ENCODE data around the gene MXD3. TPM values are rescaled to one million over a fixed set of nuclear protein-coding genes. Genes with fewer than 3 reads are reported as not detected.
A peak's percentile ranks its signal among the peaks of the same experiment; 100 is the strongest.

MXD3 gene
- total RNA-seq, 1 experiment from 2014 or later, result 36.3 TPM

DNA sequence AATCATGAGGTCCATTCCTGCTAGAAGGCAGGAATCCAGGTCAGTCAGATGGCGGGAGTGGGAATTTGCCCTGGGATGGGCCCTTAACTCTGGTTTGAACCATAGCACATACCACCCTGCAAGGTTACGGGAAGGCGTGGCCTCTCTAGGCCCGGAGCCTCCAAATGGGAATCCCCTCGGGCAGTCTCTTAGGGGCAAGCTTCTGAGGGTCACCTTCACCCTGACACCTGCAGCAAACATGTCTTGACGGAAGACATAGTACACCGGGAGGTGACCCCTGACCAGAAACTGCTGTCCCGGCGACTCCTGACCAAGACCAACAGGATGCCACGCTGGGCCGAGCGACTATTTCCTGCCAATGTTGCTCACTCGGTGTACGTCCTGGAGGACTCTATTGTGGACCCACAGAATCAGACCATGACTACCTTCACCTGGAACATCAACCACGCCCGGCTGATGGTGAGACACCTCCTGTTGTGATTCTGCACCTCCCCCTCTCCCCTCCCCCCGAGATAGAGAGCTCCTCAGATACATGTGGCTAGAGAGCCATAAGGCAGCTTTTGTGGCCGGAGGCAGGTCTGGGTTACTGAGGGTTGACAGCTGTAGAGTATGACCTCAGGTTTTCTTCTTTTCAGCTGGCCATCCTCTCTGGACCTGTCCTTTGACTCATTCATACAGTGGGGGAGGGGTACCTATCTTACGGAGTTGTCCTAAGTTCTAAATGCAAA is 7.1 kb downstream of the MXD3 start:
- CTCF ChIA-PET, result no interaction called here
- Mint-ChIP-seq H3K27me3 (ENCODE audit: unreplicated experiment) (no peaks in the 10 kb centered on the region), H3K36me3 (ENCODE audit: insufficient read depth, unreplicated experiment) (peaks cover 85% of the 10 kb centered on the region), H3K27ac (ENCODE audit: unreplicated experiment) (peak overlapping the region; percentile 89), H3K4me3 (ENCODE audit: low read depth, unreplicated experiment) (peak overlapping the region; percentile 94), H3K4me1 (ENCODE audit: low read depth, unreplicated experiment) (peaks cover 66% of the 10 kb centered on the region), H3K9me3 (ENCODE audit: low read depth, unreplicated experiment) (no peaks in the 10 kb centered on the region)
- no peak for DNase-seq
- TF ChIP-seq, protein P1, sequence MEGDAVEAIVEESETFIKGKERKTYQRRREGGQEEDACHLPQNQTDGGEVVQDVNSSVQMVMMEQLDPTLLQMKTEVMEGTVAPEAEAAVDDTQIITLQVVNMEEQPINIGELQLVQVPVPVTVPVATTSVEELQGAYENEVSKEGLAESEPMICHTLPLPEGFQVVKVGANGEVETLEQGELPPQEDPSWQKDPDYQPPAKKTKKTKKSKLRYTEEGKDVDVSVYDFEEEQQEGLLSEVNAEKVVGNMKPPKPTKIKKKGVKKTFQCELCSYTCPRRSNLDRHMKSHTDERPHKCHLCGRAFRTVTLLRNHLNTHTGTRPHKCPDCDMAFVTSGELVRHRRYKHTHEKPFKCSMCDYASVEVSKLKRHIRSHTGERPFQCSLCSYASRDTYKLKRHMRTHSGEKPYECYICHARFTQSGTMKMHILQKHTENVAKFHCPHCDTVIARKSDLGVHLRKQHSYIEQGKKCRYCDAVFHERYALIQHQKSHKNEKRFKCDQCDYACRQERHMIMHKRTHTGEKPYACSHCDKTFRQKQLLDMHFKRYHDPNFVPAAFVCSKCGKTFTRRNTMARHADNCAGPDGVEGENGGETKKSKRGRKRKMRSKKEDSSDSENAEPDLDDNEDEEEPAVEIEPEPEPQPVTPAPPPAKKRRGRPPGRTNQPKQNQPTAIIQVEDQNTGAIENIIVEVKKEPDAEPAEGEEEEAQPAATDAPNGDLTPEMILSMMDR (IDR thresholded peaks at IDR 0.05; ENCODE audit: unreplicated experiment), result no peak
- no TSS peak for BruUV-seq (replicated peaks)
- intact Hi-C loops (cut with micrococcal nuclease; ENCODE audit: unreplicated experiment), result loop anchor here (5.0 kb wide), 1 partner anchor 192 kb away; no protein-coding TSS in a partner anchor

DNA sequence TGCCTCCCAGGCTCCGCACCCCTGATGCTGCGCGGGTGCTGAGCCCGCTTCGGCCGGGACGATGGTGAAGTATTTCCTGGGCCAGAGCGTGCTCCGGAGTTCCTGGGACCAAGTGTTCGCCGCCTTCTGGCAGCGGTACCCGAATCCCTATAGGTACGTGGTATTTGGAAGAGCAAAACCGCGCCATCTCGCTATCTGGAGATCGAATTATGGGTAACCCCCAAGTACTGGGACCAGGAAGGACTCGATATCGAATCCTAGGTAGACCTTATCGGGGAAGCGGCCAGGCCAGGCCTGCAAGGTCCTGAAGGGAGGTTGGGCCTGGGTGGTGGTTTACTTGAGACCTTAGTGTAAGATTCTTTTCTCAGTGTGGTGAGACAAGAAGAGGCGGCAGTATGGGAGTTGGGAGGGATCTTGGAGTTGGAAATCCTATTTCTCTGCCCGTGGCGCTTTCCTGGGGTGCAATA is 7.7 kb downstream of the MXD3 start:
- Mint-ChIP-seq H3K4me1 (ENCODE audit: low read depth, unreplicated experiment) (peaks cover 66% of the 10 kb centered on the region), H3K4me3 (ENCODE audit: low read depth, unreplicated experiment) (peak overlapping the region; percentile 94), H3K27ac (ENCODE audit: unreplicated experiment) (peak overlapping the region; percentile 89), H3K36me3 (ENCODE audit: insufficient read depth, unreplicated experiment) (peaks cover 79% of the 10 kb centered on the region), H3K9me3 (ENCODE audit: low read depth, unreplicated experiment) (no peaks in the 10 kb centered on the region), H3K27me3 (ENCODE audit: unreplicated experiment) (no peaks in the 10 kb centered on the region)
- TF ChIP-seq, protein P1 (IDR thresholded peaks at IDR 0.05; ENCODE audit: unreplicated experiment), result no peak
- intact Hi-C loops (cut with micrococcal nuclease; ENCODE audit: unreplicated experiment), result loop anchor here (5.0 kb wide), 1 partner anchor 192 kb away; no protein-coding TSS in a partner anchor
- TSS peak; percentile 77 for BruUV-seq (replicated peaks)
- CTCF ChIA-PET, result interaction anchor here (0.6 to 1.1 kb wide), 2 partner anchors 85 to 1581 kb away, joined by 3 to 7 read pairs; no protein-coding TSS in a partner anchor
- DNase-seq, result no peak

DNA sequence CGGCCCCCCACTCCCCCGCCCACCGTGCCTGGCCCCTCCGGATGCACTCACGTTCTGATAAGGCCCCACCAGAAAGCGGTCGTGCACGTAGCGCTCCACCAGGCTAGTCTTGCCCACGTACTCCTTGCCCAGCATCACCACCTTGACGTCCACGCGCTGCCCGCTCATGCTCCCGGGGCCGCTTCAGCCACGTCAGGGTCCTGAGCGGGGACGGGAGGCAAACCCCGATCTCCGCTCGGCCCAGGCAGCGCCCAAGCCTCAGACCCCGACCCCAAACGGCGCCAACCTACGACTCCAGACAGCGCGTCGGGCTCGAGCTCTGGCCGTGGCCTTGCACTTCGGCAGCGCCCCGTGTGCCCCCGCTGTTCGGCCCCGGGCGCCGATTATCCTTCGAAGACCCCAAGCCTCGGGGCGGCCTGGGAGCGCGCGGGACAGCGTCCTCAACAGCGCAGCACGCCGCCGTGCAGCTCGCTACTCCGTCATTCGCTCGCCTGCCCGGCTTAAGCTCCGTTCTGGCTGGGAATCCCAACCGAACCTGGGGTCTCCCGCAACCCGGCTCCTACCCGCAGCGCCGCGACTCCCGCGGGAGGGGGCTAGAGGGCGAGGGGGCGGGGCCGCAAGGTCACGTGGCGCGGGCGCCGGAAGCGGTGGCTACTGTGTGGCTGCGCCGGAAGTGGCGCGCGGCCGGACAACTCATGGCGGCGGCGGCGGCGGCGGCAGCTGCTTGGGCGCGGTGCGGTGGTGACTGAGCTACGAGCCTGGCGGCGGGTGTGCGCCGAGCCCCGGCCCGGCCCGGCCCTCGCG is 8.4 kb downstream of the MXD3 start, which contains the start of the genes PRELID1 and RAB24:
PRELID1 (plus strand) TSS at position 679 of the 804 bp plus-strand sequence. CDS start 187 bp downstream, outside the sequence.
RAB24 (minus strand) TSS at position 599 of the 804 bp plus-strand sequence; CDS start at position 168, 431 bp downstream.
- Mint-ChIP-seq H3K27ac (ENCODE audit: unreplicated experiment) (peak within 1 kb of the TSS; percentile 89), H3K27me3 (ENCODE audit: unreplicated experiment) (no peaks in the 10 kb centered on the region), H3K36me3 (ENCODE audit: insufficient read depth, unreplicated experiment) (peaks cover 73% of the 10 kb centered on the region), H3K9me3 (ENCODE audit: low read depth, unreplicated experiment) (no peaks in the 10 kb centered on the region), H3K4me3 (ENCODE audit: low read depth, unreplicated experiment) (peak within 1 kb of the TSS; percentile 94), H3K4me1 (ENCODE audit: low read depth, unreplicated experiment) (peaks cover 60% of the 10 kb centered on the region)
- DNase-seq, result peak; percentile 96
- intact Hi-C loops (cut with micrococcal nuclease; ENCODE audit: unreplicated experiment), result loop anchor here (5.0 kb wide), 1 partner anchor 191 kb away; no protein-coding TSS in a partner anchor
- CTCF ChIA-PET, result interaction anchor here (0.6 to 1.1 kb wide), 2 partner anchors 86 to 1580 kb away, joined by 3 to 7 read pairs; no protein-coding TSS in a partner anchor
- TF ChIP-seq, protein P1 (IDR thresholded peaks at IDR 0.05; ENCODE audit: unreplicated experiment), result peak; percentile 74
- BruUV-seq (replicated peaks), result TSS peak; percentile 43

Measured in Calu3 (cell line).